ENCODE results near the gene ADARB2. TPM values are rescaled to one million over a fixed set of nuclear protein-coding genes. Genes with fewer than 3 reads are reported as not detected.

Gene ADARB2
- total RNA-seq, 4 donors from 2014 or later, result 2.0 to 9.9 (median 5.1) TPM

GRCh38 chr10:1646332-1646731 is 91.0 kb downstream of the ADARB2 start:
- Histone ChIP-seq H3K27ac (no peak overlapping the region), H3K4me1 (no peaks in the 10 kb centered on the region), H3K27me3 (no peaks in the 10 kb centered on the region), H3K4me3 (no peak overlapping the region), H3K9me3 (no peaks in the 10 kb centered on the region), H3K36me3 (no peaks in the 10 kb centered on the region)
- TF ChIP-seq POLR2A (IDR thresholded peaks at IDR 0.05), result no peak
- TF ChIP-seq CTCF (IDR thresholded peaks at IDR 0.05), result no peak
- no peak for DNase-seq

- H3K27ac ChIP-seq, result no peak overlapping the region
- DNase-seq, result no peak
- TF ChIP-seq POLR2A (IDR thresholded peaks at IDR 0.05) (no peak), CTCF (IDR thresholded peaks at IDR 0.05) (no peak)
- H3K4me3 ChIP-seq, result no peak overlapping the region
- H3K27me3 ChIP-seq, result no peaks in the 10 kb centered on the region
- H3K9me3 ChIP-seq, result no peaks in the 10 kb centered on the region
- no peaks in the 10 kb centered on the region for H3K36me3 ChIP-seq
- no peaks in the 10 kb centered on the region for H3K4me1 ChIP-seq
Measured at GRCh38 chr10:1645896-1646295, 91.4 kb downstream of the ADARB2 start.

GRCh38 chr10:1644191-1644711 is 93.1 kb downstream of the ADARB2 start:
- Histone ChIP-seq H3K36me3 (no peaks in the 10 kb centered on the region), H3K4me3 (no peak overlapping the region), H3K4me1 (no peaks in the 10 kb centered on the region), H3K27me3 (no peaks in the 10 kb centered on the region), H3K27ac (no peak overlapping the region), H3K9me3 (no peaks in the 10 kb centered on the region)
- no peak for DNase-seq
- no peak for TF ChIP-seq POLR2A (IDR thresholded peaks at IDR 0.05)
- TF ChIP-seq CTCF (IDR thresholded peaks at IDR 0.05), result no peak

GRCh38 chr10:1643908-1644179 is 93.5 kb downstream of the ADARB2 start:
- H3K4me3 ChIP-seq, result no peak overlapping the region
- no peaks in the 10 kb centered on the region for H3K36me3 ChIP-seq
- no peaks in the 10 kb centered on the region for H3K9me3 ChIP-seq
- TF ChIP-seq CTCF (IDR thresholded peaks at IDR 0.05), result no peak
- TF ChIP-seq POLR2A (IDR thresholded peaks at IDR 0.05), result no peak
- DNase-seq, result no peak
- no peaks in the 10 kb centered on the region for H3K27me3 ChIP-seq
- H3K4me1 ChIP-seq, result no peaks in the 10 kb centered on the region
- no peak overlapping the region for H3K27ac ChIP-seq

GRCh38 chr10:1643161-1643907 is 94.0 kb downstream of the ADARB2 start:
- Histone ChIP-seq H3K36me3 (no peaks in the 10 kb centered on the region), H3K27me3 (no peaks in the 10 kb centered on the region), H3K4me1 (no peaks in the 10 kb centered on the region), H3K4me3 (no peak overlapping the region), H3K9me3 (no peaks in the 10 kb centered on the region), H3K27ac (no peak overlapping the region)
- no peak for DNase-seq
- TF ChIP-seq CTCF (IDR thresholded peaks at IDR 0.05) (no peak), POLR2A (IDR thresholded peaks at IDR 0.05) (no peak)

Data from Peyer's patch (tissue), 4 donors.